HG03280 (cell line): ENCODE measurements around the gene PPFIBP1.
"Not testable (repeated sequence)": the region's sequence is repeated elsewhere in the genome, so short reads cannot be mapped to it uniquely, and the experiment has no call there.

Source experiments
- ATAC-seq: cut with Tn5 transposase; IDR thresholded peaks from one replicate; pipeline ENCODE4 v1.9.1; 2021; ENCODE audit warnings: mild to moderate bottlenecking, moderate library complexity; ENCODE audit not compliant: unreplicated experiment

The PPFIBP1 gene

GRCh38 chr12:27585739-27586265, 61.8 kb downstream of the PPFIBP1 start:
- ATAC-seq = no peak

- ATAC-seq = not testable (repeated sequence)
Measured at GRCh38 chr12:27588075-27588730, 64.2 kb downstream of the PPFIBP1 start.

- ATAC-seq = no peak
Measured at GRCh38 chr12:27588776-27589175, 64.8 kb downstream of the PPFIBP1 start.

- ATAC-seq = no peak
Measured at GRCh38 chr12:27589419-27589818, 65.4 kb downstream of the PPFIBP1 start.

GRCh38 chr12:27591698-27592097, 67.7 kb downstream of the PPFIBP1 start:
- not testable (repeated sequence) for ATAC-seq

- ATAC-seq = no peak
Measured at GRCh38 chr12:27592548-27592947, 68.5 kb downstream of the PPFIBP1 start.

GRCh38 chr12:27593266-27593665, 69.3 kb downstream of the PPFIBP1 start:
- ATAC-seq = no peak

- ATAC-seq = no peak
Measured at GRCh38 chr12:27595231-27595642, 71.2 kb downstream of the PPFIBP1 start.

- ATAC-seq = not testable (repeated sequence)
Measured at GRCh38 chr12:27598866-27599265, 74.9 kb downstream of the PPFIBP1 start.

GRCh38 chr12:27601056-27601828, 77.2 kb downstream of the PPFIBP1 start:
- not testable (repeated sequence) for ATAC-seq

GRCh38 chr12:27602516-27602915, 78.5 kb downstream of the PPFIBP1 start:
- no peak for ATAC-seq

GRCh38 chr12:27604431-27604830, 80.4 kb downstream of the PPFIBP1 start:
- no peak for ATAC-seq

- ATAC-seq = no peak
Measured at GRCh38 chr12:27606986-27607385, 83.0 kb downstream of the PPFIBP1 start.

- ATAC-seq = no peak
Measured at GRCh38 chr12:27607591-27607990, 83.6 kb downstream of the PPFIBP1 start.

- ATAC-seq = no peak
Measured at GRCh38 chr12:27608890-27609289, 84.9 kb downstream of the PPFIBP1 start.

- no peak for ATAC-seq
Measured at GRCh38 chr12:27610374-27610773, 86.4 kb downstream of the PPFIBP1 start.

- ATAC-seq = no peak
Measured at GRCh38 chr12:27614386-27614785, 90.4 kb downstream of the PPFIBP1 start.

- no peak for ATAC-seq
Measured at GRCh38 chr12:27614866-27615265, 90.9 kb downstream of the PPFIBP1 start.

GRCh38 chr12:27615331-27615891, 91.4 kb downstream of the PPFIBP1 start:
- no peak for ATAC-seq

GRCh38 chr12:27616356-27617142, 92.5 kb downstream of the PPFIBP1 start:
- no peak for ATAC-seq

GRCh38 chr12:27618836-27619235, 94.8 kb downstream of the PPFIBP1 start:
- no peak for ATAC-seq
